K562 (cell line): Measurements from ENCODE around the gene ILK. TPM values are rescaled to one million over a fixed set of nuclear protein-coding genes. Genes with fewer than 3 reads are reported as not detected.

Experiments used
- CCNT2 ChIP-seq: IDR thresholded peaks from 2 replicates; pipeline ENCODE4 v1.6.1; 2011; ENCODE audit warnings: borderline replicate concordance, low read depth, mild to moderate bottlenecking, moderate library complexity, mixed read lengths, low read length; ENCODE audit not compliant: insufficient read length; ENCODE audit errors: extremely low read depth
- ZEB2 ChIP-seq: fragments of 450-650 bp; IDR thresholded peaks from 2 replicates; pipeline ENCODE4 v1.6.1; 2016
- polyA plus RNA-seq, 8 experiments: library from polyadenylated mRNA; depleted of rRNA in 4 of 8; stranded (reverse) in 5 of 8; unstranded in 3 of 8; fragments of >200 nt; fragmentation: Nextera tagmentation in 2 of 8; fragmentation: Illumina TruSeq in 1 of 8; extraction: Ambion mirVana in 2 of 8; extraction: Trizol in 1 of 8; gene quantifications; 2 replicates each; pipeline versions ENCODE4 v1.2.1 to v1.2.3, GENCODE V29; 2011 to 2014; ENCODE audit warnings: inconsistent platforms in 1 of 8, missing spikeins in 1 of 8
- total RNA-seq, 7 experiments: library from RNA; depleted of rRNA in 6 of 7; stranded (reverse); fragments of >200 nt in 6 of 7; fragmentation: Illumina TruSeq in 2 of 7; extraction: Trizol in 2 of 7; gene quantifications; 2 replicates each; pipeline versions ENCODE4 v1.2.1 to v1.2.3, GENCODE V29; 2011 to 2021; ENCODE audit warnings: low replicate concordance in 1 of 7
- TF ChIP-seq, protein P1 (sequence below): fragments of 450-650 bp; IDR thresholded peaks from 2 replicates; pipeline ENCODE4 v1.6.1; 2016; ENCODE audit warnings: mild to moderate bottlenecking, moderate library complexity
- TF ChIP-seq, protein P2 (sequence below), 3 experiments: IDR thresholded peaks in 2 of 3; conservative IDR thresholded peaks in 1 of 3; 2 replicates each; pipeline ENCODE4 v1.5.1; 2011 to 2012; ENCODE audit warnings: low read length in 3 of 3, mild to moderate bottlenecking in 3 of 3, control low read depth in 2 of 3, improper control_type of control experiment in 1 of 3, inconsistent platforms in 1 of 3, low read depth in 1 of 3, mixed read lengths in 1 of 3, moderate library complexity in 1 of 3; ENCODE audit not compliant: insufficient read depth in 2 of 3
- TF ChIP-seq, protein P3 (sequence below): fragments of 250-450 bp; sonication (Bioruptor Pico); IDR thresholded peaks from 2 replicates; pipeline ENCODE4 v1.8.0; 2022; ENCODE audit warnings: moderate library complexity, mild to moderate bottlenecking, inconsistent platforms
- TF ChIP-seq, protein P4 (sequence below): fragments of 250-450 bp; sonication (Bioruptor Pico); IDR thresholded peaks from 2 replicates; pipeline ENCODE4 v1.5.0; 2020; ENCODE audit warnings: mild to moderate bottlenecking, borderline replicate concordance

The ILK gene
- total and polyA plus RNA-seq, 9 of the 15 experiments (the other 6 are each of a cell fraction or from before 2014, with no cell fraction given): 43.3 to 95.9 (median 58.9) TPM

DNA sequence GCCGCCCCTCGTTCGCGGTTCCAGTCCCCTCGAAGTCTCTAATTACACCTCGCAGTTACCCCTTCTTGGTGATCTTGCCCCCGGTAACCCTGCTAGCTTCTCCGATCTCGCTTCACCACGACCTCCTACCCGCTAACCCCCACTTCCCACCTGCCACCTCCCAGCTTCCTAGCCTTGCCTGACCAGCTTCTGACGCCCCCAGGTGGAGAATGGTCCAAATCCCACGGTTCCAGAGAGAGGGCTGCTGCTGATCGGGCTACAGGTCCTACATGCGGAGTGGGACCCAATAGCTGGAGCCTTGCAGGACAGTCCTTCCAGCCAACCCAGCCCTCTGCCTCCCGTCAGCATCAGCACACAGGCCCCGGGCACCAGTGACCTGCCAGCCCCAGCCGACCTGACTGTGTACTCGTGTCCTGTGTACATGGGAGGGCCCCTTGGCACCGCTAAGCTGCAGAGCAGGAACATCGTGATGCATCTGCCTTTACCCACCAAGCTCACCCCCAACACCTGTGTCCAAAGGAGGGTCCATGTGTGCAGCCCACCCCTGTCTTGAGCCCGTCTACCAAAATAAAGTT is 32.1 kb upstream of the ILK start (continued):
- TF ChIP-seq, protein P1, sequence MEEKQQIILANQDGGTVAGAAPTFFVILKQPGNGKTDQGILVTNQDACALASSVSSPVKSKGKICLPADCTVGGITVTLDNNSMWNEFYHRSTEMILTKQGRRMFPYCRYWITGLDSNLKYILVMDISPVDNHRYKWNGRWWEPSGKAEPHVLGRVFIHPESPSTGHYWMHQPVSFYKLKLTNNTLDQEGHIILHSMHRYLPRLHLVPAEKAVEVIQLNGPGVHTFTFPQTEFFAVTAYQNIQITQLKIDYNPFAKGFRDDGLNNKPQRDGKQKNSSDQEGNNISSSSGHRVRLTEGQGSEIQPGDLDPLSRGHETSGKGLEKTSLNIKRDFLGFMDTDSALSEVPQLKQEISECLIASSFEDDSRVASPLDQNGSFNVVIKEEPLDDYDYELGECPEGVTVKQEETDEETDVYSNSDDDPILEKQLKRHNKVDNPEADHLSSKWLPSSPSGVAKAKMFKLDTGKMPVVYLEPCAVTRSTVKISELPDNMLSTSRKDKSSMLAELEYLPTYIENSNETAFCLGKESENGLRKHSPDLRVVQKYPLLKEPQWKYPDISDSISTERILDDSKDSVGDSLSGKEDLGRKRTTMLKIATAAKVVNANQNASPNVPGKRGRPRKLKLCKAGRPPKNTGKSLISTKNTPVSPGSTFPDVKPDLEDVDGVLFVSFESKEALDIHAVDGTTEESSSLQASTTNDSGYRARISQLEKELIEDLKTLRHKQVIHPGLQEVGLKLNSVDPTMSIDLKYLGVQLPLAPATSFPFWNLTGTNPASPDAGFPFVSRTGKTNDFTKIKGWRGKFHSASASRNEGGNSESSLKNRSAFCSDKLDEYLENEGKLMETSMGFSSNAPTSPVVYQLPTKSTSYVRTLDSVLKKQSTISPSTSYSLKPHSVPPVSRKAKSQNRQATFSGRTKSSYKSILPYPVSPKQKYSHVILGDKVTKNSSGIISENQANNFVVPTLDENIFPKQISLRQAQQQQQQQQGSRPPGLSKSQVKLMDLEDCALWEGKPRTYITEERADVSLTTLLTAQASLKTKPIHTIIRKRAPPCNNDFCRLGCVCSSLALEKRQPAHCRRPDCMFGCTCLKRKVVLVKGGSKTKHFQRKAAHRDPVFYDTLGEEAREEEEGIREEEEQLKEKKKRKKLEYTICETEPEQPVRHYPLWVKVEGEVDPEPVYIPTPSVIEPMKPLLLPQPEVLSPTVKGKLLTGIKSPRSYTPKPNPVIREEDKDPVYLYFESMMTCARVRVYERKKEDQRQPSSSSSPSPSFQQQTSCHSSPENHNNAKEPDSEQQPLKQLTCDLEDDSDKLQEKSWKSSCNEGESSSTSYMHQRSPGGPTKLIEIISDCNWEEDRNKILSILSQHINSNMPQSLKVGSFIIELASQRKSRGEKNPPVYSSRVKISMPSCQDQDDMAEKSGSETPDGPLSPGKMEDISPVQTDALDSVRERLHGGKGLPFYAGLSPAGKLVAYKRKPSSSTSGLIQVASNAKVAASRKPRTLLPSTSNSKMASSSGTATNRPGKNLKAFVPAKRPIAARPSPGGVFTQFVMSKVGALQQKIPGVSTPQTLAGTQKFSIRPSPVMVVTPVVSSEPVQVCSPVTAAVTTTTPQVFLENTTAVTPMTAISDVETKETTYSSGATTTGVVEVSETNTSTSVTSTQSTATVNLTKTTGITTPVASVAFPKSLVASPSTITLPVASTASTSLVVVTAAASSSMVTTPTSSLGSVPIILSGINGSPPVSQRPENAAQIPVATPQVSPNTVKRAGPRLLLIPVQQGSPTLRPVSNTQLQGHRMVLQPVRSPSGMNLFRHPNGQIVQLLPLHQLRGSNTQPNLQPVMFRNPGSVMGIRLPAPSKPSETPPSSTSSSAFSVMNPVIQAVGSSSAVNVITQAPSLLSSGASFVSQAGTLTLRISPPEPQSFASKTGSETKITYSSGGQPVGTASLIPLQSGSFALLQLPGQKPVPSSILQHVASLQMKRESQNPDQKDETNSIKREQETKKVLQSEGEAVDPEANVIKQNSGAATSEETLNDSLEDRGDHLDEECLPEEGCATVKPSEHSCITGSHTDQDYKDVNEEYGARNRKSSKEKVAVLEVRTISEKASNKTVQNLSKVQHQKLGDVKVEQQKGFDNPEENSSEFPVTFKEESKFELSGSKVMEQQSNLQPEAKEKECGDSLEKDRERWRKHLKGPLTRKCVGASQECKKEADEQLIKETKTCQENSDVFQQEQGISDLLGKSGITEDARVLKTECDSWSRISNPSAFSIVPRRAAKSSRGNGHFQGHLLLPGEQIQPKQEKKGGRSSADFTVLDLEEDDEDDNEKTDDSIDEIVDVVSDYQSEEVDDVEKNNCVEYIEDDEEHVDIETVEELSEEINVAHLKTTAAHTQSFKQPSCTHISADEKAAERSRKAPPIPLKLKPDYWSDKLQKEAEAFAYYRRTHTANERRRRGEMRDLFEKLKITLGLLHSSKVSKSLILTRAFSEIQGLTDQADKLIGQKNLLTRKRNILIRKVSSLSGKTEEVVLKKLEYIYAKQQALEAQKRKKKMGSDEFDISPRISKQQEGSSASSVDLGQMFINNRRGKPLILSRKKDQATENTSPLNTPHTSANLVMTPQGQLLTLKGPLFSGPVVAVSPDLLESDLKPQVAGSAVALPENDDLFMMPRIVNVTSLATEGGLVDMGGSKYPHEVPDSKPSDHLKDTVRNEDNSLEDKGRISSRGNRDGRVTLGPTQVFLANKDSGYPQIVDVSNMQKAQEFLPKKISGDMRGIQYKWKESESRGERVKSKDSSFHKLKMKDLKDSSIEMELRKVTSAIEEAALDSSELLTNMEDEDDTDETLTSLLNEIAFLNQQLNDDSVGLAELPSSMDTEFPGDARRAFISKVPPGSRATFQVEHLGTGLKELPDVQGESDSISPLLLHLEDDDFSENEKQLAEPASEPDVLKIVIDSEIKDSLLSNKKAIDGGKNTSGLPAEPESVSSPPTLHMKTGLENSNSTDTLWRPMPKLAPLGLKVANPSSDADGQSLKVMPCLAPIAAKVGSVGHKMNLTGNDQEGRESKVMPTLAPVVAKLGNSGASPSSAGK: no peak
- TF ChIP-seq ZEB2 (no peak), CCNT2 (no peak)
- TF ChIP-seq, protein P2, sequence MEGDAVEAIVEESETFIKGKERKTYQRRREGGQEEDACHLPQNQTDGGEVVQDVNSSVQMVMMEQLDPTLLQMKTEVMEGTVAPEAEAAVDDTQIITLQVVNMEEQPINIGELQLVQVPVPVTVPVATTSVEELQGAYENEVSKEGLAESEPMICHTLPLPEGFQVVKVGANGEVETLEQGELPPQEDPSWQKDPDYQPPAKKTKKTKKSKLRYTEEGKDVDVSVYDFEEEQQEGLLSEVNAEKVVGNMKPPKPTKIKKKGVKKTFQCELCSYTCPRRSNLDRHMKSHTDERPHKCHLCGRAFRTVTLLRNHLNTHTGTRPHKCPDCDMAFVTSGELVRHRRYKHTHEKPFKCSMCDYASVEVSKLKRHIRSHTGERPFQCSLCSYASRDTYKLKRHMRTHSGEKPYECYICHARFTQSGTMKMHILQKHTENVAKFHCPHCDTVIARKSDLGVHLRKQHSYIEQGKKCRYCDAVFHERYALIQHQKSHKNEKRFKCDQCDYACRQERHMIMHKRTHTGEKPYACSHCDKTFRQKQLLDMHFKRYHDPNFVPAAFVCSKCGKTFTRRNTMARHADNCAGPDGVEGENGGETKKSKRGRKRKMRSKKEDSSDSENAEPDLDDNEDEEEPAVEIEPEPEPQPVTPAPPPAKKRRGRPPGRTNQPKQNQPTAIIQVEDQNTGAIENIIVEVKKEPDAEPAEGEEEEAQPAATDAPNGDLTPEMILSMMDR (IDR thresholded peaks at IDR 0.05 in 2 of 3, conservative IDR thresholded peaks at IDR 0.05 in 1 of 3; ENCODE audit: insufficient read depth in 2 of 3, low read depth in 1 of 3, low read length in 3 of 3): no peak
- TF ChIP-seq, protein P3, sequence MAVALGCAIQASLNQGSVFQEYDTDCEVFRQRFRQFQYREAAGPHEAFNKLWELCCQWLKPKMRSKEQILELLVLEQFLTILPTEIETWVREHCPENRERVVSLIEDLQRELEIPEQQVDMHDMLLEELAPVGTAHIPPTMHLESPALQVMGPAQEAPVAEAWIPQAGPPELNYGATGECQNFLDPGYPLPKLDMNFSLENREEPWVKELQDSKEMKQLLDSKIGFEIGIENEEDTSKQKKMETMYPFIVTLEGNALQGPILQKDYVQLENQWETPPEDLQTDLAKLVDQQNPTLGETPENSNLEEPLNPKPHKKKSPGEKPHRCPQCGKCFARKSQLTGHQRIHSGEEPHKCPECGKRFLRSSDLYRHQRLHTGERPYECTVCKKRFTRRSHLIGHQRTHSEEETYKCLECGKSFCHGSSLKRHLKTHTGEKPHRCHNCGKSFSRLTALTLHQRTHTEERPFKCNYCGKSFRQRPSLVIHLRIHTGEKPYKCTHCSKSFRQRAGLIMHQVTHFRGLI: no peak
- TF ChIP-seq, protein P4, sequence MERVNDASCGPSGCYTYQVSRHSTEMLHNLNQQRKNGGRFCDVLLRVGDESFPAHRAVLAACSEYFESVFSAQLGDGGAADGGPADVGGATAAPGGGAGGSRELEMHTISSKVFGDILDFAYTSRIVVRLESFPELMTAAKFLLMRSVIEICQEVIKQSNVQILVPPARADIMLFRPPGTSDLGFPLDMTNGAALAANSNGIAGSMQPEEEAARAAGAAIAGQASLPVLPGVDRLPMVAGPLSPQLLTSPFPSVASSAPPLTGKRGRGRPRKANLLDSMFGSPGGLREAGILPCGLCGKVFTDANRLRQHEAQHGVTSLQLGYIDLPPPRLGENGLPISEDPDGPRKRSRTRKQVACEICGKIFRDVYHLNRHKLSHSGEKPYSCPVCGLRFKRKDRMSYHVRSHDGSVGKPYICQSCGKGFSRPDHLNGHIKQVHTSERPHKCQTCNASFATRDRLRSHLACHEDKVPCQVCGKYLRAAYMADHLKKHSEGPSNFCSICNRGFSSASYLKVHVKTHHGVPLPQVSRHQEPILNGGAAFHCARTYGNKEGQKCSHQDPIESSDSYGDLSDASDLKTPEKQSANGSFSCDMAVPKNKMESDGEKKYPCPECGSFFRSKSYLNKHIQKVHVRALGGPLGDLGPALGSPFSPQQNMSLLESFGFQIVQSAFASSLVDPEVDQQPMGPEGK (CRISPR knock-in tag): no peak
